ENCODE results near the gene PRSS1.

- TF ChIP-seq, protein P1, sequence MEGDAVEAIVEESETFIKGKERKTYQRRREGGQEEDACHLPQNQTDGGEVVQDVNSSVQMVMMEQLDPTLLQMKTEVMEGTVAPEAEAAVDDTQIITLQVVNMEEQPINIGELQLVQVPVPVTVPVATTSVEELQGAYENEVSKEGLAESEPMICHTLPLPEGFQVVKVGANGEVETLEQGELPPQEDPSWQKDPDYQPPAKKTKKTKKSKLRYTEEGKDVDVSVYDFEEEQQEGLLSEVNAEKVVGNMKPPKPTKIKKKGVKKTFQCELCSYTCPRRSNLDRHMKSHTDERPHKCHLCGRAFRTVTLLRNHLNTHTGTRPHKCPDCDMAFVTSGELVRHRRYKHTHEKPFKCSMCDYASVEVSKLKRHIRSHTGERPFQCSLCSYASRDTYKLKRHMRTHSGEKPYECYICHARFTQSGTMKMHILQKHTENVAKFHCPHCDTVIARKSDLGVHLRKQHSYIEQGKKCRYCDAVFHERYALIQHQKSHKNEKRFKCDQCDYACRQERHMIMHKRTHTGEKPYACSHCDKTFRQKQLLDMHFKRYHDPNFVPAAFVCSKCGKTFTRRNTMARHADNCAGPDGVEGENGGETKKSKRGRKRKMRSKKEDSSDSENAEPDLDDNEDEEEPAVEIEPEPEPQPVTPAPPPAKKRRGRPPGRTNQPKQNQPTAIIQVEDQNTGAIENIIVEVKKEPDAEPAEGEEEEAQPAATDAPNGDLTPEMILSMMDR (IDR thresholded peaks at IDR 0.05) = no peak
- TF ChIP-seq EP300 (IDR thresholded peaks at IDR 0.05) = no peak
Measured at GRCh38 chr7:142760071-142760642, 10.9 kb downstream of the PRSS1 start.
